T-cell (primary cell): ENCODE data around the gene MYO18B. TPM values are rescaled to one million over a fixed set of nuclear protein-coding genes. Genes with fewer than 3 reads are reported as not detected.
A peak's percentile ranks its signal among the peaks of the same experiment; 100 is the strongest.

Experiments used
- ATAC-seq, 4 experiments: fragments of 200-7000 bp in 3 of 4; fragments of 150-1000 bp in 1 of 4; cut with Tn5 transposase; replicated peaks in 1 of 4; 1 replicate in 3 of 4; 2 replicates in 1 of 4; pipeline ENCODE4 v1.10.0; 2021; ENCODE audit warnings: moderate library complexity in 3 of 4, mild to moderate bottlenecking in 2 of 4, moderate number of reproducible peaks in 1 of 4
- CTCF ChIA-PET, 2 donors: fragments of 300-600 bp; sonication (Branson Sonifier 250); formaldehyde crosslinking; loops; one replicate each; lab custom pipeline; 2022; ENCODE audit warnings: antibody characterized with exemption in 2 of 2; lab: Charles Lee
- POLR2A ChIA-PET, 2 donors: fragments of 300-600 bp; sonication (Branson Sonifier 250); formaldehyde crosslinking; loops; one replicate each; lab custom pipeline; 2022; ENCODE audit warnings: antibody characterized with exemption in 2 of 2; lab: Charles Lee
- DNase-seq, 35 experiments: peaks; one replicate each; pipeline versions ENCODE4 v3.0.0 to v3.0.0-alpha.2; 2013 to 2023
- H3K27ac ChIP-seq: one replicate; pipeline ENCODE4 v1.5.1; 2013; ENCODE audit warnings: low read length
- H3K27me3 ChIP-seq, 2 experiments: replicated peaks in 1 of 2; 1 replicate in 1 of 2; 2 replicates in 1 of 2; pipeline versions ENCODE4 v1.6.1 to v1.7.0; 2013; ENCODE audit warnings: low read length in 1 of 2, mixed read lengths in 1 of 2; ENCODE audit not compliant: control insufficient read depth in 2 of 2, insufficient read depth in 2 of 2; ENCODE audit errors: extremely low read depth in 1 of 2
- H3K36me3 ChIP-seq, 2 donors: 1 replicate in 1 of 2; 2 replicates in 1 of 2; pipeline versions ENCODE4 v1.6.1 to v1.7.0; 2013; ENCODE audit warnings: low read length in 1 of 2; ENCODE audit not compliant: control insufficient read depth in 2 of 2, insufficient read depth in 1 of 2; ENCODE audit errors: extremely low read depth in 1 of 2
- H3K4me1 ChIP-seq, 2 experiments: 1 replicate in 1 of 2; 2 replicates in 1 of 2; pipeline versions ENCODE4 v1.6.1 to v1.7.0; 2013; ENCODE audit warnings: low read length in 2 of 2, mixed read lengths in 1 of 2; ENCODE audit not compliant: insufficient read depth in 2 of 2, control insufficient read depth in 1 of 2; ENCODE audit errors: extremely low read depth in 1 of 2
- H3K4me3 ChIP-seq, 2 donors: 1 replicate in 1 of 2; 2 replicates in 1 of 2; pipeline versions ENCODE4 v1.5.1 to v1.7.0; 2013; ENCODE audit warnings: mild to moderate bottlenecking in 2 of 2, low read length in 1 of 2, moderate library complexity in 1 of 2; ENCODE audit not compliant: control insufficient read depth in 1 of 2; ENCODE audit errors: extremely low read depth in 1 of 2
- H3K9me3 ChIP-seq: 2 replicates; pipeline ENCODE4 v1.7.0; 2013
- H3K27ac Mint-ChIP-seq, 2 donors: one replicate each; pipeline ENCODE4 v1.8.0; 2020 to 2021; ENCODE audit warnings: mild to moderate bottlenecking in 2 of 2, mixed read lengths in 2 of 2
- H3K27me3 Mint-ChIP-seq, 2 donors: one replicate each; pipeline ENCODE4 v1.8.0; 2021 to 2022; ENCODE audit warnings: mixed read lengths in 2 of 2
- H3K36me3 Mint-ChIP-seq: one replicate; pipeline ENCODE4 v1.8.0; 2021; ENCODE audit warnings: mixed read lengths
- H3K4me1 Mint-ChIP-seq, 3 donors: one replicate each; pipeline ENCODE4 v1.8.0; 2020 to 2022; ENCODE audit warnings: mixed read lengths in 3 of 3, mild to moderate bottlenecking in 1 of 3
- H3K4me3 Mint-ChIP-seq, 3 donors: one replicate each; pipeline ENCODE4 v1.8.0; 2020 to 2022; ENCODE audit warnings: mild to moderate bottlenecking in 3 of 3, mixed read lengths in 3 of 3, moderate library complexity in 3 of 3
- H3K9me3 Mint-ChIP-seq, 3 donors: one replicate each; pipeline ENCODE4 v1.8.0; 2020 to 2022; ENCODE audit warnings: mixed read lengths in 3 of 3
- WGBS: methylation state at CpG from one replicate; pipeline ENCODE4 v1.1.5; 2013; ENCODE audit warnings: missing lambda C conversion rate; ENCODE audit not compliant: insufficient coverage; 5-methylcytosine and 5-hydroxymethylcytosine counted together
- total RNA-seq, 35 experiments: library from RNA in 6 of 35; stranded (reverse) in 6 of 35; fragments of 120-200 nt in 1 of 35; gene quantifications; one replicate each; pipeline versions ENCODE4 v1.2.1 to v1.2.4 and lab custom pipeline; 2013 to 2026

The MYO18B gene
- total RNA-seq, 5 donors from 2014 or later (not counting 1 experiment from before 2014, with no cell fraction given): 0.18 to 0.70 (median 0.26) TPM; not detected in 1

DNA sequence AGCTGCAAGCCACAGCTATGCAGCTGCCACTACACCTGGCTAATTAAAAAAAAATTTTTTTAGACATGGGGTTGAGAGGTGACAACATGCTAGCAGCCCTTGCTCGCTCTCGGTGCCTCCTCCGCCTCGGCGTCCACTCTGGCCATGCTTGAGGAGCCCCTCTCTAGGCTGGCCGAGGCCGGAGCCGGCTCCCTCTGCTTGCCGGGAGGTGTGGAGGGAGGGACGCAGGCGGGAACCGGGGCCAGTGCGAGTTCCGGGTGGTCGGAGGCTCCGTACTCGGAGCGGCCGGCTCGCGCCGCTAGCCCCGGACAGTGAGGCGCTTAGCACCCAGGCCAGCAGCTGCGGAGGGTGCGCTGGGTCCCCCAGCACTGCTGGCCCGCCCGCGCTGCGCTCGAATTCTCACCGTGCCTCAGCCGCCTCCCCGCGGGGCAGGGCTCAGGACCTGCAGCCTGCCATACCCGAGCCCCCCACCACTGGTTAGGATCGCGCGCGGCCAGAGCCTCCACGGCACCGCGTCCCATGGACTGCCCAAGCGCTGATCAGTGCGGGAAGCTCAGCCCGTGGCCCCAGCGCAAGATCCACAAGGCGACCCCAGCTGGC is 10.7 kb downstream of the MYO18B start:
- POLR2A ChIA-PET: no interaction called here
- CTCF ChIA-PET: no interaction called here
- no peak for DNase-seq
- Mint-ChIP-seq H3K4me1 (peaks cover 0 to 2% (median 0%) of the 10 kb centered on the region in 3 donors), H3K36me3 (no peaks in the 10 kb centered on the region), H3K4me3 (no peak overlapping the region), H3K9me3 (no peaks in the 10 kb centered on the region), H3K27me3 (no peaks in the 10 kb centered on the region), H3K27ac (no peak overlapping the region)
- 95% methylated on average over 38 of the region's 48 CpGs for WGBS
- no peak for ATAC-seq
- H3K27me3 ChIP-seq: no peaks in the 10 kb centered on the region
- H3K4me3 ChIP-seq: no peak overlapping the region
- no peaks in the 10 kb centered on the region for H3K4me1 ChIP-seq
- H3K9me3 ChIP-seq: no peaks in the 10 kb centered on the region
- H3K27ac ChIP-seq: no peak overlapping the region
- no peaks in the 10 kb centered on the region for H3K36me3 ChIP-seq

DNA sequence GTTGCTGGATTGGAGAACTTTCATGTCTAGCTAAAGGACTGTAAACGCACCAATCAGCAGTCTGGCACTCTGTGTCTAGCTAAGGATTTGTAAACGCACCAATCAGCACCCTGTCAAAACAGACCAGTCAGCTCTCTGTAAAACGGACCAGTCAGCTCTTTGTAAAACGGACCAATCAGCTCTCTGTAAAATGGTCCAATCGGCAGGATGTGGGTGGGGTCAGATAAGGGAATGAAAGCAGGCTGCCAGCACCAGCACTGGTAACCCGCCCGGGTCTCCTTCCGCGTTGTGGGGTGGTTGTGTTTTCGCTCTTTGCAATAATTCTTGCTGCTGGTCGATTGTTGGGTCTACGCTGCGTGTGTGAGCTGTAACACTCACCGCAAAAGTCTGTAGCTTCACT is 11.3 kb downstream of the MYO18B start:
- Histone ChIP-seq H3K27me3 (no peaks in the 10 kb centered on the region), H3K4me1 (no peaks in the 10 kb centered on the region), H3K9me3 (no peaks in the 10 kb centered on the region), H3K36me3 (no peaks in the 10 kb centered on the region), H3K4me3 (no peak overlapping the region), H3K27ac (no peak overlapping the region)
- 91% methylated on average over 13 of the region's 14 CpGs for WGBS
- Mint-ChIP-seq H3K9me3 (no peaks in the 10 kb centered on the region), H3K4me3 (no peak overlapping the region), H3K27ac (no peak overlapping the region), H3K4me1 (peaks cover 0 to 2% (median 0%) of the 10 kb centered on the region in 3 donors), H3K27me3 (no peaks in the 10 kb centered on the region), H3K36me3 (no peaks in the 10 kb centered on the region)
- DNase-seq: no peak
- ATAC-seq: no peak
- ChIA-PET POLR2A (no interaction called here), CTCF (interaction anchor here in 1 of 2 donors (0.6 kb wide), 1 partner anchor 14 kb away, joined by 3 read pairs; no protein-coding TSS in a partner anchor)

DNA sequence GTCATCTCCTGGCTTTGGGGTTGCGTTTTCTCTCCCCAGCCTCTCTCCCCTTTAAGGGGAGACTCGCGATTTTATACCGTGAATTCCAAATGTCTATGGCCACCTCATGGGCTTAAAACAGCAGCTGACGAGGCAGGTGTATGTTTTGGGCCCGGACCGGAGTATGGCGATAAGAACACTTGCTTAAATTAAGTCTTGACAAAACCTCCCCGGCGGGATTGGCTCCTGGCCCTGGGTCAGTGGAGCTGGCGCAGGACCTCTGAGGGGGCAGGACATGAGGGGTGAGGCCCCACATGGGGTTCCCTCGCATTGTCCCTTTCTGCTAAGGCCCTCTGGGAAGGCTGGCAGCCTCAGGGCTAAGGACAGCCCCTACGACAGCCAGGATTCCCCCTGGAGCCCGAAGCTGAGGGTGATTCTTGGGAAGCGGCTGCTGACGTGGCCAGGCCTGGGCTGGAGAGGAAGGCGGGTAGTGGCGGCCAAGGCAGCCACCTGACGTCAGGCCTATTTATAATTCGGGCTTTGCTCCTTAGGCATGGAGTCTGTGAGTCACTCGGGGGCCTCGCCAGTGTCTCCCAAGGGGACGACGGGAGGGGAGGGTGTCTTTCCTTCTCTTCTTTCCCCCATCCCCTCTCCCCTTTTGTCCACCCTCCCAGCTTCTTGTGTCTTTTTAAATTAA is 12.7 kb downstream of the MYO18B start:
- Histone ChIP-seq H3K4me3 (no peak overlapping the region), H3K27ac (no peak overlapping the region), H3K9me3 (no peaks in the 10 kb centered on the region), H3K4me1 (no peaks in the 10 kb centered on the region), H3K36me3 (no peaks in the 10 kb centered on the region), H3K27me3 (no peaks in the 10 kb centered on the region)
- H3K9me3 Mint-ChIP-seq: no peaks in the 10 kb centered on the region
- ChIA-PET CTCF (interaction anchor here in 1 of 2 donors (0.7 kb wide), 1 partner anchor 99 kb away, joined by 4 read pairs; no protein-coding TSS in a partner anchor), POLR2A (no interaction called here)
- peaks cover 0 to 2% (median 0%) of the 10 kb centered on the region in 3 donors for H3K4me1 Mint-ChIP-seq
- ATAC-seq: no peak
- no peak overlapping the region for H3K4me3 Mint-ChIP-seq
- no peak overlapping the region for H3K27ac Mint-ChIP-seq
- no peak for DNase-seq
- WGBS: 91% methylated on average over 19 of the region's 24 CpGs
- no peaks in the 10 kb centered on the region for H3K27me3 Mint-ChIP-seq
- H3K36me3 Mint-ChIP-seq: no peaks in the 10 kb centered on the region

DNA sequence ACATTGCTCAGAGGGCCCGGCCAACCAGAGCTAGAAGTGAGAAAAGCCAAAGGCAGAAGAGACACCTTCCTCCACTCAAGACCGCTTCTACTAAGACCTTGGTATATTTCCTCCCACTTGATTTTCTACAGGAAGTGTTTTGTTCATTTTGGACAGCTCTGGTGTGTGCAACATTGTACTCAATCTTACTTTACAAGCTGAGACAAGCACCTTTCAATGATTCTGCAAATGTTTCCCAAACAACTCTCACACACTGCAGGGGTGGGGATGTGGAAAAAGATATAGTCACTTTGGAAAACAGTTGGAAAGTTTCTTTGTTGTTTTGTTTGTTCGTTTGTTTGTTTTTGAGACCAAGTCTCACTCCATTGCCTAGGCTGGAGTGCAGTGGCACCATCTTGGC is 15.7 kb downstream of the MYO18B start:
- ChIA-PET POLR2A (no interaction called here), CTCF (no interaction called here)
- no CpG with 5 or more reads among the region's 3 CpGs for WGBS
- Mint-ChIP-seq H3K27me3 (no peaks in the 10 kb centered on the region), H3K36me3 (no peaks in the 10 kb centered on the region), H3K4me3 (no peak overlapping the region), H3K9me3 (no peaks in the 10 kb centered on the region), H3K27ac (peak overlapping the region in 1 of 2 donors; percentile 28), H3K4me1 (no peaks in the 10 kb centered on the region)
- ATAC-seq: no peak
- no peaks in the 10 kb centered on the region for H3K4me1 ChIP-seq
- no peak for DNase-seq
- H3K9me3 ChIP-seq: no peaks in the 10 kb centered on the region
- peaks cover 0 to 2% of the 10 kb centered on the region in 2 experiments for H3K27me3 ChIP-seq
- H3K36me3 ChIP-seq: no peaks in the 10 kb centered on the region
- no peak overlapping the region for H3K4me3 ChIP-seq
- no peak overlapping the region for H3K27ac ChIP-seq

DNA sequence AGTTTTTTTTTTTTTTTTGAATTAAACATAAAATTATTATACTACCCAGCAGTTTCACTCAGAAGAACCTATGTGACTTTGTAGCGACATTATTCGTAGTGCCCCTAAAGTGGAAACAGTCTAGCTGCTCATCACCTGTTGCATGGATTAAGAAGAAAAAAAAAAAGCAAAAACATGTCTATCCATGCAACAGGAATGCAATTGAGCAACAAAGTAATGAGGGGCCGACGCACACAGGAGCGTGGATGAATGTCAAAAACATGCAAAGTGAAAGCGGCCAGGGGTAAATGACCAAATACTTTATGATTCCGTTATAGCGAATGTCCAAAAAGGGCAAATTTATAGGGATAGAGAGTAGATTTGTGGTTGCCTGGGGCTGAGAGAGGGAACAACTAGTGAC is 16.3 kb downstream of the MYO18B start:
- WGBS: 84% methylated on average over 8 of the region's 8 CpGs
- no peaks in the 10 kb centered on the region for H3K4me1 Mint-ChIP-seq
- CTCF ChIA-PET: no interaction called here

GRCh38 chr22:25759825-25760231 is 17.8 kb downstream of the MYO18B start:
- ATAC-seq: no peak
- DNase-seq: no peak
- Mint-ChIP-seq H3K4me1 (no peaks in the 10 kb centered on the region), H3K36me3 (no peaks in the 10 kb centered on the region), H3K9me3 (no peaks in the 10 kb centered on the region), H3K27me3 (no peaks in the 10 kb centered on the region), H3K4me3 (no peak overlapping the region), H3K27ac (no peak overlapping the region)
- Histone ChIP-seq H3K4me1 (no peaks in the 10 kb centered on the region), H3K36me3 (no peaks in the 10 kb centered on the region), H3K9me3 (no peaks in the 10 kb centered on the region), H3K4me3 (no peak overlapping the region), H3K27me3 (peaks cover 0 to 9% of the 10 kb centered on the region in 2 experiments), H3K27ac (no peak overlapping the region)
- CTCF ChIA-PET: no interaction called here
- WGBS: 100% methylated on average over 1 of the region's 5 CpGs
- POLR2A ChIA-PET: no interaction called here

More for the DNA sequence above, 16.3 kb downstream of the MYO18B start:
- no peaks in the 10 kb centered on the region for H3K36me3 ChIP-seq
- POLR2A ChIA-PET: no interaction called here
- peaks cover 0 to 6% of the 10 kb centered on the region in 2 experiments for H3K27me3 ChIP-seq
- H3K4me3 ChIP-seq: no peak overlapping the region
- no peaks in the 10 kb centered on the region for H3K9me3 ChIP-seq
- DNase-seq (no peak), ATAC-seq (no peak)
- Mint-ChIP-seq H3K27me3 (no peaks in the 10 kb centered on the region), H3K36me3 (no peaks in the 10 kb centered on the region), H3K9me3 (no peaks in the 10 kb centered on the region), H3K27ac (no peak overlapping the region), H3K4me3 (no peak overlapping the region)
- no peak overlapping the region for H3K27ac ChIP-seq
- no peaks in the 10 kb centered on the region for H3K4me1 ChIP-seq
